ENCODE measurements around the gene TOP3B. TPM values are rescaled to one million over a fixed set of nuclear protein-coding genes. Genes with fewer than 3 reads are reported as not detected.

Gene TOP3B
- total RNA-seq, 1 donor from 2014 or later, result 53.9 TPM

DNA sequence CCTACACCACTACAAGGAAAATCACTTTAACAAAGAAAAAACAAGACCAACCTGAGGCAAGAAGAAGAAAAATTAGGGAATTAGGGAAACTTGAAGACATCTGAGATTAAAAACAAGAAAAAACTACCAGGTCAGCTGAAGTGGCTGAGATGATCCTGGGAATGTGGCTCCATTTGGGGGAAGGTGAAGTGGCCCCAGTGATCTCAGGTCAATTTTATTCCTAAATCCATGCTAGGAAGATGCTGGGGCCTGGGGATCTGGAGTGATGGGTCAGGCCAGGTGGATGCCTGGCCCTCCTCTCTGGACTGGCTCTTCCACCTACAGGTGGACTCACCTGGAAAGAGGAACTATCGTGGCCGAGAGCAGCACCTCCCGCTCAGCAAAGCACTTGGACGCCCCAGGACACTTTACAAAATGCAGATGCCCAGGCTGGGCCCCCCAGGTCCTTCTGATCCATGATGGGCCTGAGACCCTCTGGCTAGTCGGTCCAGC, 6.7 kb downstream of the TOP3B start:
- peaks cover 12% of the 10 kb centered on the region for H3K27me3 Mint-ChIP-seq (ENCODE audit: insufficient read depth, low read depth)
- H3K9me3 ChIP-seq (ENCODE audit: low read depth), result no peaks in the 10 kb centered on the region
- no peaks in the 10 kb centered on the region for H3K4me1 Mint-ChIP-seq
- no peak overlapping the region for H3K4me3 Mint-ChIP-seq
- H3K9me3 Mint-ChIP-seq, result no peaks in the 10 kb centered on the region
- no peaks in the 10 kb centered on the region for H3K4me1 ChIP-seq
- no peak overlapping the region for H3K4me3 ChIP-seq
- H4K20me1 ChIP-seq (ENCODE audit: low read depth), result peaks cover 52% of the 10 kb centered on the region
- no peaks in the 10 kb centered on the region for H3K27me3 ChIP-seq
- no peak overlapping the region for H2AFZ ChIP-seq (replicated peaks)
- H3K36me3 Mint-ChIP-seq, result peaks cover 12% of the 10 kb centered on the region
- TF ChIP-seq, protein P1, sequence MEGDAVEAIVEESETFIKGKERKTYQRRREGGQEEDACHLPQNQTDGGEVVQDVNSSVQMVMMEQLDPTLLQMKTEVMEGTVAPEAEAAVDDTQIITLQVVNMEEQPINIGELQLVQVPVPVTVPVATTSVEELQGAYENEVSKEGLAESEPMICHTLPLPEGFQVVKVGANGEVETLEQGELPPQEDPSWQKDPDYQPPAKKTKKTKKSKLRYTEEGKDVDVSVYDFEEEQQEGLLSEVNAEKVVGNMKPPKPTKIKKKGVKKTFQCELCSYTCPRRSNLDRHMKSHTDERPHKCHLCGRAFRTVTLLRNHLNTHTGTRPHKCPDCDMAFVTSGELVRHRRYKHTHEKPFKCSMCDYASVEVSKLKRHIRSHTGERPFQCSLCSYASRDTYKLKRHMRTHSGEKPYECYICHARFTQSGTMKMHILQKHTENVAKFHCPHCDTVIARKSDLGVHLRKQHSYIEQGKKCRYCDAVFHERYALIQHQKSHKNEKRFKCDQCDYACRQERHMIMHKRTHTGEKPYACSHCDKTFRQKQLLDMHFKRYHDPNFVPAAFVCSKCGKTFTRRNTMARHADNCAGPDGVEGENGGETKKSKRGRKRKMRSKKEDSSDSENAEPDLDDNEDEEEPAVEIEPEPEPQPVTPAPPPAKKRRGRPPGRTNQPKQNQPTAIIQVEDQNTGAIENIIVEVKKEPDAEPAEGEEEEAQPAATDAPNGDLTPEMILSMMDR (IDR thresholded peaks at IDR 0.05), result no peak
- TF ChIP-seq EZH2 (IDR thresholded peaks at IDR 0.05) (no peak), EZH2phosphoT487 (IDR thresholded peaks at IDR 0.05) (no peak)
- peaks cover 5% of the 10 kb centered on the region for H3F3A ChIP-seq (ENCODE audit: low read depth)
- H3K4me2 ChIP-seq, result no peak overlapping the region
- H3K36me3 ChIP-seq, result no peaks in the 10 kb centered on the region
- H3K79me2 ChIP-seq (ENCODE audit: low read depth), result peaks cover 25% of the 10 kb centered on the region
- H3K27ac ChIP-seq, result no peak overlapping the region
- DNase-seq (ENCODE audit: low spot score), result no peak
- H3K9ac ChIP-seq, result no peak overlapping the region
- H3K27ac Mint-ChIP-seq, result no peak overlapping the region

DNA sequence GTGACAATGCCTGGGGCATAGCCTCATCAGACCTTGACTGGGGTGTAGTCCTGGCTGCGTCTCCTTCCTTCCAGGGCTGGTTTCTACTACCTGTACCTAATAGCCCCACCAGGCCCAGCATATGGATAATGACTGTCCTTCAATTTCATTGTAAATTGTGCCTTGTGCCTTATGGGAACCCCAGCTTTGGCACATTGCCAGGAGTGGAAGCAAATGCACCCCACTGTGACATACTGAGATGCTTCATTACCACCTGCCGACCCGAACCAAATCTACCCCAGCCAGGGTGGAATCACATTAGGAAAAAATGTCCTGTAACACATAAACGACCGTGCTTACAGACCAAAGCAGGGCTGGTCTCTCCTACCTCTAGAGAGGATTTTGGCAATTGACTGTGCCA, 7.3 kb downstream of the TOP3B start:
- Mint-ChIP-seq H3K4me1 (no peaks in the 10 kb centered on the region), H3K9me3 (no peaks in the 10 kb centered on the region)
- no peaks in the 10 kb centered on the region for H3K36me3 ChIP-seq

DNA sequence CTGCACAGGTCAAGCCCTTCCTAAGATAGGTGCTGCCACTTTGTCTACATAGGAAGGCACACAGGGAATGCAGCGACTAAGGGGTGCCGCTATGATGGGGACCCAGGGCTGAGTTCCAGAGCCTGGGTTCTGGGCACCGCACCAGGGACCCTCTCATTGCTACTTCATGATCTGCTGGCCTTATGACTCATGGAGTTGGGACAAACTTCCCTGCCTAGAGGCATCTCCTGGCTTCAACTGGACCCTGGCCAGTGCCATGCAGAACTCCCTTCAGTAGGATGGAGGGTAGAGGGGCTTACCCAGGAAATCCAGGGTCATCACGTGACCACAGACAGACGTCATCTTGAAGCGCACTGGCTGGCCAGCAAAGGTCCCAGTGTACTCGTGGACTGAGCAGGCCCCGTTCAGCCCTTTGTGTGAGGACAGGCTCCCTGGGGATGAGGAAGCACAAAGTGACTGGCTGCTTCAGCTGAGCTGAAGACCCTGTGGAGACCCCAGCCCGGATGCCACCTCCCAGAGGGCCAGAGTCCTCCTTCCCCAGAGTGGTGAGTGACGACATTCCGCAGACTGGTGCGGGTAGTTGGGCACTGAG, 8.4 kb downstream of the TOP3B start:
- peaks cover 16% of the 10 kb centered on the region for H3K36me3 Mint-ChIP-seq
- Histone ChIP-seq H4K20me1 (ENCODE audit: low read depth) (peaks cover 39% of the 10 kb centered on the region), H3K4me3 (no peak overlapping the region), H3F3A (ENCODE audit: low read depth) (no peaks in the 10 kb centered on the region), H3K9ac (no peak overlapping the region), H3K27me3 (no peaks in the 10 kb centered on the region), H3K4me1 (no peaks in the 10 kb centered on the region), H3K36me3 (no peaks in the 10 kb centered on the region), H3K9me3 (ENCODE audit: low read depth) (no peaks in the 10 kb centered on the region), H3K4me2 (no peak overlapping the region), H3K27ac (no peak overlapping the region), H3K79me2 (ENCODE audit: low read depth) (peaks cover 15% of the 10 kb centered on the region), H2AFZ (replicated peaks) (no peak overlapping the region)
- H3K9me3 Mint-ChIP-seq, result no peaks in the 10 kb centered on the region
- peaks cover 8% of the 10 kb centered on the region for H3K27me3 Mint-ChIP-seq (ENCODE audit: insufficient read depth, low read depth)
- H3K27ac Mint-ChIP-seq, result no peak overlapping the region
- no peak for TF ChIP-seq EZH2 (IDR thresholded peaks at IDR 0.05)
- TF ChIP-seq, protein P1 (IDR thresholded peaks at IDR 0.05), result no peak
- no peak for TF ChIP-seq EZH2phosphoT487 (IDR thresholded peaks at IDR 0.05)
- H3K4me1 Mint-ChIP-seq, result no peaks in the 10 kb centered on the region
- DNase-seq (ENCODE audit: low spot score), result no peak
- no peak overlapping the region for H3K4me3 Mint-ChIP-seq

More for the DNA sequence above, 7.3 kb downstream of the TOP3B start:
- Mint-ChIP-seq H3K36me3 (peaks cover 16% of the 10 kb centered on the region), H3K4me3 (no peak overlapping the region), H3K27ac (no peak overlapping the region), H3K27me3 (ENCODE audit: insufficient read depth, low read depth) (peaks cover 11% of the 10 kb centered on the region)
- no peak overlapping the region for H3K4me3 ChIP-seq
- H4K20me1 ChIP-seq (ENCODE audit: low read depth), result peaks cover 45% of the 10 kb centered on the region
- no peak overlapping the region for H3K4me2 ChIP-seq
- peaks cover 19% of the 10 kb centered on the region for H3K79me2 ChIP-seq (ENCODE audit: low read depth)
- no peak overlapping the region for H3K27ac ChIP-seq
- H3K9ac ChIP-seq, result no peak overlapping the region
- H3K9me3 ChIP-seq (ENCODE audit: low read depth), result no peaks in the 10 kb centered on the region
- H3K27me3 ChIP-seq, result no peaks in the 10 kb centered on the region
- no peak for DNase-seq (ENCODE audit: low spot score)
- TF ChIP-seq, protein P1 (IDR thresholded peaks at IDR 0.05), result no peak
- TF ChIP-seq EZH2 (IDR thresholded peaks at IDR 0.05), result no peak
- TF ChIP-seq EZH2phosphoT487 (IDR thresholded peaks at IDR 0.05), result no peak
- H3F3A ChIP-seq (ENCODE audit: low read depth), result no peaks in the 10 kb centered on the region
- no peak overlapping the region for H2AFZ ChIP-seq (replicated peaks)
- H3K4me1 ChIP-seq, result no peaks in the 10 kb centered on the region

Measured in neural progenitor cell (in vitro differentiated cells).